ENCODE results near the gene GPR141. TPM values are rescaled to one million over a fixed set of nuclear protein-coding genes. Genes with fewer than 3 reads are reported as not detected.
A peak's percentile ranks its signal among the peaks of the same experiment; 100 is the strongest.

GPR141 gene
- total and polyA plus RNA-seq, 8 donors: 0.32 to 1.6 (median 0.78) TPM; not detected in 4

GRCh38 chr7:37674531-37674930, 9.0 kb upstream of the GPR141 start:
- Histone ChIP-seq H3K27me3 (no peaks in the 10 kb centered on the region), H3K36me3 (no peaks in the 10 kb centered on the region), H3K4me1 (no peaks in the 10 kb centered on the region), H3K9me3 (no peaks in the 10 kb centered on the region), H3K27ac (no peak overlapping the region), H3K4me3 (no peak overlapping the region)
- TF ChIP-seq CTCF (IDR thresholded peaks at IDR 0.05): no peak
- 47 to 49% methylated on average over 5 of the region's 5 CpGs for WGBS, 2 donors
- no peak for FAIRE-seq
- peak in 2 of 4 donors; percentile 49 to 74 for ATAC-seq
- DNase-seq: no peak
- intact Hi-C loops (cut with DNase I): no loop called here

- no peak for DNase-seq
- Histone ChIP-seq H3K27ac (no peak overlapping the region), H3K27me3 (peaks cover 0 to 3% (median 0%) of the 10 kb centered on the region in 4 donors), H3K9me3 (no peaks in the 10 kb centered on the region), H3K4me3 (no peak overlapping the region), H3K4me1 (no peaks in the 10 kb centered on the region), H3K36me3 (no peaks in the 10 kb centered on the region)
- no peak for TF ChIP-seq CTCF (IDR thresholded peaks at IDR 0.05)
- ATAC-seq: no peak
- no peak for FAIRE-seq
- 54 to 63% methylated on average over 1 of the region's 1 CpG for WGBS, 2 donors
- intact Hi-C loops (cut with DNase I): no loop called here
Observed at GRCh38 chr7:37675749-37676148, 7.8 kb upstream of the GPR141 start.

GRCh38 chr7:37684927-37685326, 1.4 kb downstream of the GPR141 start:
- DNase-seq (no peak), ATAC-seq (no peak), FAIRE-seq (no peak)
- no peak for TF ChIP-seq CTCF (IDR thresholded peaks at IDR 0.05)
- intact Hi-C loops (cut with DNase I): no loop called here
- WGBS, 2 donors: 58 to 72% methylated on average over 1 of the region's 1 CpG
- Histone ChIP-seq H3K9me3 (no peaks in the 10 kb centered on the region), H3K4me1 (no peaks in the 10 kb centered on the region), H3K4me3 (no peak overlapping the region), H3K27ac (no peak overlapping the region), H3K27me3 (peaks cover 0 to 3% (median 0%) of the 10 kb centered on the region in 4 donors), H3K36me3 (no peaks in the 10 kb centered on the region)

DNA sequence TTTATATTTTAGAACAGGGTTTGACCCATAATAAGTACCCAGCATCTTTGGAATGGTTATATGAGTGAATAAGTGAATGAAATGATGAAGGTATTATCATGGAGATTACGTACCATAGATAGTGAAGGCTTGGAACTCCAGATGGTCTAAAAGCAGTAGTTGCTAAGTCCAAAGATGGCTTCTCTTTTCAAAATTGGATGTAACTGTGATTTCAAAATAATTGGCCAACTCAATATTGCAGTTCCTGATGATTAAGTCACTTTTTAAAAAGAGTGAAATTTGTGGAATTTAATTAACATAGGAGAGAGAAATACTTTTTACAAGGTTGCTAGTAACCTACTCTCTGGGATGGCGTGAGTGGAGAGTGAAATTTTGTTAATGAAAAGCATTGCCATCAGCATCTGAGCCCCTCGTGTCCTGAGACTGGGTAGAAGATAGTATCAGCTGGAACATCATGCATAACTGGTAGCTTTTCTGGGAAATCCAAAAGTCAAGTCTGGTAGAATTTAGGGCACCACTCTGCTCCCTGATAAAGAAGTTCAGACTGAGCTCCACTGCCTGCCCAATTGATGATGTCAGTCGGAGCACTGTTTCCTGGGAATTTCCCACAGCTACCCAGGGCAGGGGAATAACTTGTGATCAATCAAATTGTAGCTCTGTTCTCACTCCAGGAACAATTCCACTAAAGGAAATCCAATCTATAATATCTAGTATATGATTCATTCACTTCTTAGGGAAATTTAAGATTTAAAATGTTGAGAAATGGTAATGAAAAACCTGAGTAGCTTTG, 3.2 kb downstream of the GPR141 start:
- no peak for DNase-seq
- 60 to 63% methylated on average over 4 of the region's 4 CpGs for WGBS, 2 donors
- ATAC-seq: no peak
- TF ChIP-seq CTCF (IDR thresholded peaks at IDR 0.05): no peak
- intact Hi-C loops (cut with DNase I): no loop called here
- Histone ChIP-seq H3K27me3 (no peaks in the 10 kb centered on the region), H3K4me1 (no peaks in the 10 kb centered on the region), H3K36me3 (no peaks in the 10 kb centered on the region), H3K27ac (no peak overlapping the region), H3K4me3 (no peak overlapping the region), H3K9me3 (no peaks in the 10 kb centered on the region)
- no peak for FAIRE-seq

DNA sequence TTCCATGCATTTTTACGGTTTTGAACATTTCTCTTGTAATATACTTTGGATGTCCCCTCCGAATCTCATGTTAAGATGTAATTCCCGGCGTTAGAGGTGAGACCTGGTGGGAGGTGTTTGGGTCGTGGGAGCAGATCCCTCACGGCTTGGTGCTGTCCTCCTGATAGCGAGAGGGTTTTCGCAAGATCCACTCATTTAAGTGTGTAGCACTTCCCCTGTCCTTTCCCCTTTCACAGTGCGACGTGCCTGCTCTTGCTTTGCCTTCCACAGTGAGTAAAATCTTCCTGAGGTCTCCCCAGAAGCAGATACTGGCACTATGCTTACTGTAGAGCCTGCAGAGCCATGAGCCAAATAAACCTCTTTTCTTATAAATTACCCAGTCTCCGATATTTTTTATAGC, 6.6 kb downstream of the GPR141 start:
- no peak for TF ChIP-seq CTCF (IDR thresholded peaks at IDR 0.05)
- FAIRE-seq (no peak), DNase-seq (no peak), ATAC-seq (peak in 2 of 4 donors; percentile 27 to 36)
- Histone ChIP-seq H3K4me1 (no peaks in the 10 kb centered on the region), H3K27ac (no peak overlapping the region), H3K4me3 (no peak overlapping the region), H3K36me3 (no peaks in the 10 kb centered on the region), H3K9me3 (no peaks in the 10 kb centered on the region), H3K27me3 (no peaks in the 10 kb centered on the region)
- intact Hi-C loops (cut with DNase I): no loop called here
- WGBS, 2 donors: 79 to 83% methylated on average over 11 of the region's 11 CpGs
